Measurements from ENCODE around the gene FFAR4.
A peak's percentile ranks its signal among the peaks of the same experiment; 100 is the strongest.

Gene FFAR4

GRCh38 chr10:93572606-93573005, 6.1 kb downstream of the FFAR4 start:
- DNase-seq (ENCODE audit: low read depth): no peak

GRCh38 chr10:93573051-93573909, 6.8 kb downstream of the FFAR4 start:
- no peak for DNase-seq (ENCODE audit: low read depth)

GRCh38 chr10:93573924-93574323, 7.5 kb downstream of the FFAR4 start:
- no peak for DNase-seq (ENCODE audit: low read depth)

GRCh38 chr10:93576888-93577287, 10.4 kb downstream of the FFAR4 start:
- DNase-seq (ENCODE audit: low read depth): no peak

GRCh38 chr10:93577565-93577964, 11.1 kb downstream of the FFAR4 start:
- no peak for DNase-seq (ENCODE audit: low read depth)

- peak; percentile 22 for DNase-seq (ENCODE audit: low read depth)
Observed at GRCh38 chr10:93579089-93579488, 12.6 kb downstream of the FFAR4 start.

- DNase-seq (ENCODE audit: low read depth): no peak
Observed at GRCh38 chr10:93579985-93580711, 13.7 kb downstream of the FFAR4 start.

GRCh38 chr10:93580828-93581227, 14.4 kb downstream of the FFAR4 start:
- peak; percentile 5 for DNase-seq (ENCODE audit: low read depth)

GRCh38 chr10:93584445-93584844, 18.0 kb downstream of the FFAR4 start:
- no peak for DNase-seq (ENCODE audit: low read depth)

GRCh38 chr10:93589648-93590562, 23.4 kb downstream of the FFAR4 start:
- DNase-seq (ENCODE audit: low read depth): no peak

GRCh38 chr10:93590638-93591037, 24.2 kb downstream of the FFAR4 start:
- DNase-seq (ENCODE audit: low read depth): no peak

GRCh38 chr10:93591065-93591808, 24.8 kb downstream of the FFAR4 start:
- DNase-seq (ENCODE audit: low read depth): no peak

- no peak for DNase-seq (ENCODE audit: low read depth)
Observed at GRCh38 chr10:93593254-93593653, 26.8 kb downstream of the FFAR4 start.

- DNase-seq (ENCODE audit: low read depth): no peak
Observed at GRCh38 chr10:93593749-93594148, 27.3 kb downstream of the FFAR4 start.

- DNase-seq (ENCODE audit: low read depth): no peak
Observed at GRCh38 chr10:93594518-93594917, 28.1 kb downstream of the FFAR4 start.

- DNase-seq (ENCODE audit: low read depth): no peak
Observed at GRCh38 chr10:93595378-93596161, 29.1 kb downstream of the FFAR4 start.

GRCh38 chr10:93596539-93596938, 30.1 kb downstream of the FFAR4 start:
- DNase-seq (ENCODE audit: low read depth): no peak

- DNase-seq (ENCODE audit: low read depth): no peak
Observed at GRCh38 chr10:93597075-93597599, 30.7 kb downstream of the FFAR4 start.

- DNase-seq (ENCODE audit: low read depth): peak; percentile 51
Observed at GRCh38 chr10:93598157-93598556, 31.7 kb downstream of the FFAR4 start.

- no peak for DNase-seq (ENCODE audit: low read depth)
Observed at GRCh38 chr10:93599335-93599734, 32.9 kb downstream of the FFAR4 start.
